Stimulated activated CD8-positive, alpha-beta memory T cell treated with anti-CD3 and anti-CD28 coated beads, Interleukin-15, amount 100 ng/mL, for 1 hour (primary cell): ENCODE results near the gene GRB7.
"Not testable (repeated sequence)": the region's sequence is repeated elsewhere in the genome, so short reads cannot be mapped to it uniquely, and the experiment has no call there.

Experiments
- DNase-seq: peaks from one replicate; pipeline ENCODE4 v3.0.0-alpha.2; 2020; ENCODE audit warnings: low read depth

GRB7 gene

GRCh38 chr17:39736319-39737165, 1.2 kb upstream of the GRB7 start:
- DNase-seq, result no peak

GRCh38 chr17:39737206-39737759, 455 bp upstream of the GRB7 start:
- DNase-seq, result no peak

- peak; percentile 15 for DNase-seq
Observed at GRCh38 chr17:39738568-39738901, 797 bp downstream of the GRB7 start.

GRCh38 chr17:39738983-39739884, 1.5 kb downstream of the GRB7 start:
- DNase-seq, result no peak

GRCh38 chr17:39739885-39740356, 2.2 kb downstream of the GRB7 start:
- DNase-seq, result no peak

- no peak for DNase-seq
Observed at GRCh38 chr17:39740357-39741111, 2.8 kb downstream of the GRB7 start.

GRCh38 chr17:39742126-39742855, 4.6 kb downstream of the GRB7 start:
- DNase-seq, result no peak

GRCh38 chr17:39742856-39743436, 5.2 kb downstream of the GRB7 start:
- DNase-seq, result no peak

GRCh38 chr17:39744075-39744835, 6.5 kb downstream of the GRB7 start:
- DNase-seq, result no peak

GRCh38 chr17:39744836-39745215, 7.1 kb downstream of the GRB7 start:
- DNase-seq, result no peak

- no peak for DNase-seq
Observed at GRCh38 chr17:39745335-39746144, 7.8 kb downstream of the GRB7 start.

- DNase-seq, result no peak
Observed at GRCh38 chr17:39746145-39746461, 8.4 kb downstream of the GRB7 start.

- DNase-seq, result no peak
Observed at GRCh38 chr17:39747745-39748144, 10.0 kb downstream of the GRB7 start.

- not testable (repeated sequence) for DNase-seq
Observed at GRCh38 chr17:39748444-39749034, 10.8 kb downstream of the GRB7 start.

GRCh38 chr17:39750131-39751015, 12.6 kb downstream of the GRB7 start:
- DNase-seq, result no peak

GRCh38 chr17:39751016-39751543, 13.3 kb downstream of the GRB7 start:
- DNase-seq, result no peak

GRCh38 chr17:39751637-39752036, 13.9 kb downstream of the GRB7 start:
- no peak for DNase-seq
